ENCODE measurements around the gene SPDYE6.

DNA sequence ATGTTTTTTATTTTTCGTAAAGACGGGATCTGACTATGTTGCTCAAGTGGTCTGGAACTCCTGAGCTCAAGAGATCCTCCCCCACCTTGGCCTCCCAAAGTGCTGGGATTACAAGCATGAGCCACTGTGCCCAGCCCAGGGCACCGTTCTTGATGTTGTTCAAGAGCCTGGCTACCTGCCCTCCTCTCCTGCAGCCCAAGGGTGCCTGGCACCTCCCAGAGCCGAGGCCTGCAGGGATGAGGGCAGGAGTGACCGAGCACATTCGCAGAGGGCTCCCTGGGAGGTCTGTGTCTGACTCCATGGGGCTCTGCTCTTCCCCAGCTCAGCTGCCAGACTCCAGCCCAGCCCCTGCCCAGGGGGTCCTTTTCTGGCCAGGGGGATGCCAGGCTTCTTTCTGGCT lies 54.2 kb downstream of the SPDYE6 start:
- no peak for TF ChIP-seq POLR2A (IDR thresholded peaks at IDR 0.05)
- TF ChIP-seq, protein P1, sequence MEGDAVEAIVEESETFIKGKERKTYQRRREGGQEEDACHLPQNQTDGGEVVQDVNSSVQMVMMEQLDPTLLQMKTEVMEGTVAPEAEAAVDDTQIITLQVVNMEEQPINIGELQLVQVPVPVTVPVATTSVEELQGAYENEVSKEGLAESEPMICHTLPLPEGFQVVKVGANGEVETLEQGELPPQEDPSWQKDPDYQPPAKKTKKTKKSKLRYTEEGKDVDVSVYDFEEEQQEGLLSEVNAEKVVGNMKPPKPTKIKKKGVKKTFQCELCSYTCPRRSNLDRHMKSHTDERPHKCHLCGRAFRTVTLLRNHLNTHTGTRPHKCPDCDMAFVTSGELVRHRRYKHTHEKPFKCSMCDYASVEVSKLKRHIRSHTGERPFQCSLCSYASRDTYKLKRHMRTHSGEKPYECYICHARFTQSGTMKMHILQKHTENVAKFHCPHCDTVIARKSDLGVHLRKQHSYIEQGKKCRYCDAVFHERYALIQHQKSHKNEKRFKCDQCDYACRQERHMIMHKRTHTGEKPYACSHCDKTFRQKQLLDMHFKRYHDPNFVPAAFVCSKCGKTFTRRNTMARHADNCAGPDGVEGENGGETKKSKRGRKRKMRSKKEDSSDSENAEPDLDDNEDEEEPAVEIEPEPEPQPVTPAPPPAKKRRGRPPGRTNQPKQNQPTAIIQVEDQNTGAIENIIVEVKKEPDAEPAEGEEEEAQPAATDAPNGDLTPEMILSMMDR (IDR thresholded peaks at IDR 0.05) = no peak

All from adrenal gland (tissue), 5 donors.